Gastrocnemius medialis (tissue), 4 donors: ENCODE measurements around the gene PPP2R2C. TPM values are rescaled to one million over a fixed set of nuclear protein-coding genes. Genes with fewer than 3 reads are reported as not detected.

ENCODE experiments used
- ATAC-seq, 2 donors: fragments of 150-250 bp; one replicate each; pipeline ENCODE4 v1.9.1; 2016
- DNase-seq, 2 donors: peaks; one replicate each; pipeline ENCODE4 v3.0.0-alpha.2; 2019
- H3K27ac ChIP-seq, 4 donors: fragments of 200-600 bp; sonication (generic); 1 replicate in 1 of 4; 2 replicates in 3 of 4; pipeline ENCODE4 v1.5.1; 2016 to 2018; ENCODE audit warnings: mild to moderate bottlenecking in 2 of 4, moderate library complexity in 1 of 4
- H3K27me3 ChIP-seq, 3 donors: fragments of 200-600 bp; sonication (generic) in 2 of 3; 1 replicate in 1 of 3; 2 replicates in 2 of 3; pipeline versions ENCODE4 v1.5.1 to v1.6.0; 2016 to 2019; ENCODE audit warnings: mild to moderate bottlenecking in 1 of 3, moderate library complexity in 1 of 3
- H3K36me3 ChIP-seq, 2 donors: fragments of 200-600 bp; sonication (generic) in 1 of 2; one replicate each; pipeline ENCODE4 v1.5.1; 2017 to 2018
- H3K4me1 ChIP-seq, 2 donors: fragments of 200-600 bp; sonication (generic) in 1 of 2; one replicate each; pipeline ENCODE4 v1.5.1; 2016 to 2017; ENCODE audit warnings: mild to moderate bottlenecking in 2 of 2
- H3K4me3 ChIP-seq, 4 donors: fragments of 200-600 bp; sonication (generic) in 3 of 4; 1 replicate in 1 of 4; 2 replicates in 3 of 4; pipeline ENCODE4 v1.5.1; 2016 to 2019; ENCODE audit warnings: mild to moderate bottlenecking in 2 of 4
- H3K9me3 ChIP-seq, 3 donors: fragments of 200-600 bp; sonication (generic) in 2 of 3; 1 replicate in 1 of 3; 2 replicates in 2 of 3; pipeline ENCODE4 v1.5.1; 2016 to 2019
- POLR2A ChIP-seq, 2 donors: fragments of 450-650 bp; IDR thresholded peaks; one replicate each; pipeline ENCODE4 v1.6.1; 2017; ENCODE audit warnings: antibody characterized with exemption in 2 of 2, mild to moderate bottlenecking in 2 of 2, moderate library complexity in 2 of 2
- in situ Hi-C, 4 donors: fragments of 200-750 bp; cut with MboI; loops; one replicate each; pipeline versions ENCODE4 v1.15.0 to v1.8.0; 2017; ENCODE audit warnings: low sequenced_read_pairs in 4 of 4
- intact Hi-C: fragments of 100-400 bp; cut with DNase I; formaldehyde crosslinking; loops from one replicate; pipeline ENCODE4 v1.15.1; 2023; ENCODE audit warnings: low total_unique reads
- total RNA-seq, 4 donors: library from RNA; depleted of rRNA; stranded (reverse); fragments of >200 nt; gene quantifications; one replicate each; pipeline versions ENCODE4 v1.1.0 to v1.2.3, GENCODE V29; 2016
- TF ChIP-seq, protein P1 (sequence below), 5 experiments: fragments of 450-650 bp in 3 of 5; fragments of 200-600 bp in 2 of 5; sonication (generic) in 2 of 5; IDR thresholded peaks in 4 of 5; conservative IDR thresholded peaks in 1 of 5; 1 replicate in 4 of 5; 2 replicates in 1 of 5; pipeline ENCODE4 v1.5.1; 2016 to 2019; ENCODE audit warnings: antibody characterized with exemption in 5 of 5, mild to moderate bottlenecking in 3 of 5, moderate library complexity in 3 of 5

Gene PPP2R2C
- total RNA-seq, 4 donors from 2014 or later, result 0.44 to 2.7 (median 0.62) TPM

DNA sequence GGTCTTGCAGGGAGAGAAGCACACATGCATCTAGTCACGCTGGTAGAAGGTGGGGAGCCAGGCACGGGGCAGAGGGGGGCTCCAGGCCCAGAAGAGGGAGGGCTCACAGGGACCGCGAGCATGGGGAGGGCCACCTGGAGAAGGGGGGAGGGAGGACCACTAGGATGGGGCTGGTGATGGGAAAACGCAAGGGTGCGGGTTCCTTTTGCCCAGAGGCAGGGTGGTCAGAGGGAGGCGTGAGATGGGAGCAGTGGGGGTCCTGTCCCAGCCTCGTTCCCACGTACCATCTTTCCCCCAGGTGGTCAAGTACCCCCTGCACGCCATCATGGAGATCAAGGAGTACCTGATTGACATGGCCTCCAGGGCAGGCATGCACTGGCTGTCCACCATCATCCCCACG is 172.1 kb downstream of the PPP2R2C start:
- in situ Hi-C loops, result no loop called here
- ATAC-seq (no peak), DNase-seq (no peak)
- Histone ChIP-seq H3K4me1 (no peaks in the 10 kb centered on the region), H3K9me3 (no peaks in the 10 kb centered on the region), H3K27me3 (no peaks in the 10 kb centered on the region), H3K4me3 (no peak overlapping the region), H3K27ac (no peak overlapping the region), H3K36me3 (peaks cover 0 to 31% of the 10 kb centered on the region in 2 donors)
- TF ChIP-seq POLR2A (IDR thresholded peaks at IDR 0.05), result no peak
- TF ChIP-seq, protein P1, sequence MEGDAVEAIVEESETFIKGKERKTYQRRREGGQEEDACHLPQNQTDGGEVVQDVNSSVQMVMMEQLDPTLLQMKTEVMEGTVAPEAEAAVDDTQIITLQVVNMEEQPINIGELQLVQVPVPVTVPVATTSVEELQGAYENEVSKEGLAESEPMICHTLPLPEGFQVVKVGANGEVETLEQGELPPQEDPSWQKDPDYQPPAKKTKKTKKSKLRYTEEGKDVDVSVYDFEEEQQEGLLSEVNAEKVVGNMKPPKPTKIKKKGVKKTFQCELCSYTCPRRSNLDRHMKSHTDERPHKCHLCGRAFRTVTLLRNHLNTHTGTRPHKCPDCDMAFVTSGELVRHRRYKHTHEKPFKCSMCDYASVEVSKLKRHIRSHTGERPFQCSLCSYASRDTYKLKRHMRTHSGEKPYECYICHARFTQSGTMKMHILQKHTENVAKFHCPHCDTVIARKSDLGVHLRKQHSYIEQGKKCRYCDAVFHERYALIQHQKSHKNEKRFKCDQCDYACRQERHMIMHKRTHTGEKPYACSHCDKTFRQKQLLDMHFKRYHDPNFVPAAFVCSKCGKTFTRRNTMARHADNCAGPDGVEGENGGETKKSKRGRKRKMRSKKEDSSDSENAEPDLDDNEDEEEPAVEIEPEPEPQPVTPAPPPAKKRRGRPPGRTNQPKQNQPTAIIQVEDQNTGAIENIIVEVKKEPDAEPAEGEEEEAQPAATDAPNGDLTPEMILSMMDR (IDR thresholded peaks at IDR 0.05 in 4 of 5, conservative IDR thresholded peaks at IDR 0.05 in 1 of 5), result no peak
- intact Hi-C loops, result no loop called here

DNA sequence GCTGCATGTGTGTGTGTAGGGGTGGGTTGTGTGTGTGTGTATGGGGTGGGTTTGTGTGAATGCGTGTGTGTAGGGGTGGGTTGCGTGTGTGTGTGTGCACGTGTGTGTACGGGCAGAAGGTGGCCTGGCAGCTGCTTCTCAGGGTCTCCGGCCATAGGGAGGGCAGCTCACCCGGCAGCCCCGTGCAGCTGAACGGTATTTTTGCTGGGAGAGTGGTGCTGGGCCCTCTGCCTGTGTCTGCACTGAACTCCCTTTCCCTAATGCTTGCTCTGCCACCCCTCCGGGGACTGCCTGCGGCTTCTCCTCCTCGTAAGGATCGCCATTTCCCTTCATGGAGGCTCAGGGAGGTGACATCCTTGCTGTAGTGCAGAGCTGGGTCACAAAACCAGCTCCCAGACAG is 172.5 kb downstream of the PPP2R2C start:
- in situ Hi-C loops, result no loop called here
- H3K4me1 ChIP-seq, result no peaks in the 10 kb centered on the region
- DNase-seq (no peak), ATAC-seq (no peak)
- H3K4me3 ChIP-seq, result no peak overlapping the region
- TF ChIP-seq, protein P1 (IDR thresholded peaks at IDR 0.05 in 4 of 5, conservative IDR thresholded peaks at IDR 0.05 in 1 of 5), result no peak
- no peak for TF ChIP-seq POLR2A (IDR thresholded peaks at IDR 0.05)
- H3K9me3 ChIP-seq, result no peaks in the 10 kb centered on the region
- intact Hi-C loops, result no loop called here
- H3K27me3 ChIP-seq, result no peaks in the 10 kb centered on the region
- peaks cover 0 to 36% of the 10 kb centered on the region in 2 donors for H3K36me3 ChIP-seq
- H3K27ac ChIP-seq, result no peak overlapping the region

DNA sequence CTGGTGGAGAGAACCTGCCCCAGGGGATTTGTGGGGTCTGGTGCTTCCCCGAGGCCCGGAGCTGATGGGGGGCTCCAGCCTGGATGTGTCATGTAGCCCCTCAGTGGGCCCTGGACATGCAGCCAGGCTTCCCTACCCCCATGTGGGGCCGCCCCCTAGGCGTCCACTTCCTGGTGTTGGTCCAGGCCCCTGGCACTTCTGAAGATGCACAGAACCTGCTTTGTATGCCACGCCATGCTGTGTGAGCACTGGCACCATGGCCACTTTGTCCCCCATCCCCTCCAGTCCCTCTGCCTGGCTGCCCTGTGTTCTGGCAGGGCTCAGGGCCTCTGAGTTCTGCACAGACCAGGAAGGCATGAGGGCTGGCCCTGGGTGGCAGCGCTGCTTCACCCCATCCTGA is 173.6 kb downstream of the PPP2R2C start:
- Histone ChIP-seq H3K27ac (no peak overlapping the region), H3K4me3 (no peak overlapping the region), H3K4me1 (no peaks in the 10 kb centered on the region), H3K9me3 (no peaks in the 10 kb centered on the region), H3K36me3 (peaks cover 0 to 38% of the 10 kb centered on the region in 2 donors), H3K27me3 (no peaks in the 10 kb centered on the region)
- TF ChIP-seq, protein P1 (IDR thresholded peaks at IDR 0.05 in 4 of 5, conservative IDR thresholded peaks at IDR 0.05 in 1 of 5), result no peak
- no peak for TF ChIP-seq POLR2A (IDR thresholded peaks at IDR 0.05)
- no peak for ATAC-seq
- intact Hi-C loops, result no loop called here
- DNase-seq, result no peak
- in situ Hi-C loops, result no loop called here

DNA sequence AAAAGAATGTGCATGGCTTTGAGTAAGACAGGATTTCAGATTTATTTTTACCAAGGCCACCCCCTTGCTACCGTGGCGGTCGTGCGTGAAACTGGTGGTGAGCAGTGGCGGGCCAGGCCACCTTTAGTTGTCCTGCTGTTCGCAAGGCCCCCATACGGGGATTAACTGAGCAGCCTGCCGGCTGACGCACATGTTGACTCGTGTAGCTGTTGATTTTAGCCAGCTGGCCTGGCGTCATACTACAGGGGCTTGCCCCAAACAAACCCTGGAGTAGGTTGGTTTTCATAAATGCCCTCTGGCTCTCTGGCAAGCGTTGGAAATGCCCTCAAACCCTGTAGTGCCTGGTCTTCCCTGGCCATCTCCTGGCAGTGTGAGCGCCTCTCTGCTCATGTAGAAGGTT is 174.4 kb downstream of the PPP2R2C start:
- ATAC-seq (no peak), DNase-seq (no peak)
- in situ Hi-C loops (no loop called here), intact Hi-C loops (no loop called here)
- Histone ChIP-seq H3K4me1 (no peaks in the 10 kb centered on the region), H3K27me3 (no peaks in the 10 kb centered on the region), H3K36me3 (peaks cover 0 to 42% of the 10 kb centered on the region in 2 donors), H3K4me3 (no peak overlapping the region), H3K9me3 (no peaks in the 10 kb centered on the region), H3K27ac (no peak overlapping the region)
- no peak for TF ChIP-seq POLR2A (IDR thresholded peaks at IDR 0.05)
- TF ChIP-seq, protein P1 (IDR thresholded peaks at IDR 0.05 in 4 of 5, conservative IDR thresholded peaks at IDR 0.05 in 1 of 5), result no peak

DNA sequence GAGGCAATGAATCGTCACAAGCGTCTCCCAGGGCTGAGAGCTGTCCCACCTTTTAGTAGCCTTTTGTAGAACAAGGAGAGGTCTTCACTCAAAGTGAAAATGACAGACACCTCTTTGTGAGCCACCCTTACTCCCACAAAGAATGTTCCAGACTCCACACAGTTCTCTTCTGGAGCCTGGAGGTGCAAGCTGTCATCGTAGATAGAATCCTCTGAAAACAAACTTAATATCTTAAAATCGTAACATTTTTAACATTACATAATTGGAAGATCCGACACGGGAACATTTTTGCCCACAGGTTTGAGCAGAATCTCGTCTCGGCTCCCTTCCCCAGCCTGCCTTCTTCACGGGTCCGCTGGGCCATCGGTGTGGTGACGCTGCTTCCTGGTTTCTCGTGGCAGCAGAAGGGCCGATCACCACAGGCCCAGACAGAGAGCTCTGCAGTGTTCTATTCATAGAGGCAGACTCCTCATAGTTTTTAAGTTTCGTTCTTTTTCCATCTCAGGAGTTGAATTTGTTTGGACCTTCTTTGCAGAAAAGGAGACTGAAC is 175.1 kb downstream of the PPP2R2C start:
- Histone ChIP-seq H3K4me1 (no peaks in the 10 kb centered on the region), H3K9me3 (no peaks in the 10 kb centered on the region), H3K27me3 (no peaks in the 10 kb centered on the region), H3K4me3 (no peak overlapping the region), H3K36me3 (peaks cover 0 to 39% of the 10 kb centered on the region in 2 donors), H3K27ac (no peak overlapping the region)
- in situ Hi-C loops, result no loop called here
- no peak for ATAC-seq
- intact Hi-C loops, result no loop called here
- TF ChIP-seq POLR2A (IDR thresholded peaks at IDR 0.05), result no peak
- TF ChIP-seq, protein P1 (IDR thresholded peaks at IDR 0.05 in 4 of 5, conservative IDR thresholded peaks at IDR 0.05 in 1 of 5), result no peak
- DNase-seq, result no peak
